ENCODE measurements around the gene PRKCE.

DNA sequence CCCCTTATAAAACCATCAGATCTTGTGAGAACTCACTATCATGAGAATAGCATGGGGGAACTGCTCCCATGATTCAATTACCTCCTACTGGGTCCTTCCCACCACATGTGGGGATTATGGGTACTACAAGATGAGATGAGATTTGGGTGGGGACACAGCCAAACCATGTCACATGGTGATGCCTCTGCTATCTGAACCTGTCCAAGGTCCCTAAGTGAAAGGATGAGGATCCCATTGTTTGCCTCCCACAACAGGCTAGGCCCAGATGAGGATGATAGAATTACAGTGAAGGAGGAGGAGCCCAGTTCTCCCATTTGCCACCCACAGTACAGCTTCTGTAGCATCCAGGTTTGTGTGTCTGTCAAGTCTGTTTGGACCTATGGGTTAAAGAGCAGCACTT lies 65.4 kb downstream of the PRKCE start:
- TF ChIP-seq FOXA1 (IDR thresholded peaks at IDR 0.05) (no peak), GABPA (IDR thresholded peaks at IDR 0.05 in 1 of 2, conservative IDR thresholded peaks at IDR 0.05 in 1 of 2) (no peak), RXRA (IDR thresholded peaks at IDR 0.05) (no peak)
- TF ChIP-seq, protein P1, sequence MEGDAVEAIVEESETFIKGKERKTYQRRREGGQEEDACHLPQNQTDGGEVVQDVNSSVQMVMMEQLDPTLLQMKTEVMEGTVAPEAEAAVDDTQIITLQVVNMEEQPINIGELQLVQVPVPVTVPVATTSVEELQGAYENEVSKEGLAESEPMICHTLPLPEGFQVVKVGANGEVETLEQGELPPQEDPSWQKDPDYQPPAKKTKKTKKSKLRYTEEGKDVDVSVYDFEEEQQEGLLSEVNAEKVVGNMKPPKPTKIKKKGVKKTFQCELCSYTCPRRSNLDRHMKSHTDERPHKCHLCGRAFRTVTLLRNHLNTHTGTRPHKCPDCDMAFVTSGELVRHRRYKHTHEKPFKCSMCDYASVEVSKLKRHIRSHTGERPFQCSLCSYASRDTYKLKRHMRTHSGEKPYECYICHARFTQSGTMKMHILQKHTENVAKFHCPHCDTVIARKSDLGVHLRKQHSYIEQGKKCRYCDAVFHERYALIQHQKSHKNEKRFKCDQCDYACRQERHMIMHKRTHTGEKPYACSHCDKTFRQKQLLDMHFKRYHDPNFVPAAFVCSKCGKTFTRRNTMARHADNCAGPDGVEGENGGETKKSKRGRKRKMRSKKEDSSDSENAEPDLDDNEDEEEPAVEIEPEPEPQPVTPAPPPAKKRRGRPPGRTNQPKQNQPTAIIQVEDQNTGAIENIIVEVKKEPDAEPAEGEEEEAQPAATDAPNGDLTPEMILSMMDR (IDR thresholded peaks at IDR 0.05; ENCODE audit: low read depth, low read length, missing input control), result no peak

All from liver (tissue), 3 donors.